GM12873 (cell line): ENCODE data around the gene HMCES.

Experiments used
- CTCF ChIP-seq: IDR thresholded peaks from 2 replicates; pipeline ENCODE4 v1.5.1; 2012; ENCODE audit warnings: low read depth, mild to moderate bottlenecking, moderate library complexity, low read length, control low read depth; ENCODE audit not compliant: insufficient read depth; ENCODE audit errors: missing control alignments

The HMCES gene

GRCh38 chr3:129344540-129345220, 66.0 kb downstream of the HMCES start:
- no peak for TF ChIP-seq CTCF

- TF ChIP-seq CTCF = no peak
Measured at GRCh38 chr3:129345281-129345680, 66.6 kb downstream of the HMCES start.

- no peak for TF ChIP-seq CTCF
Measured at GRCh38 chr3:129345971-129346370, 67.3 kb downstream of the HMCES start.

- TF ChIP-seq CTCF = no peak
Measured at GRCh38 chr3:129346695-129347457, 68.2 kb downstream of the HMCES start.

GRCh38 chr3:129347458-129347845, 68.8 kb downstream of the HMCES start:
- TF ChIP-seq CTCF = no peak

- no peak for TF ChIP-seq CTCF
Measured at GRCh38 chr3:129348734-129349133, 70.1 kb downstream of the HMCES start.

- TF ChIP-seq CTCF = no peak
Measured at GRCh38 chr3:129349791-129350190, 71.1 kb downstream of the HMCES start.
